Mononuclear cell (primary cell): ENCODE data around the gene TMEM255B. TPM values are rescaled to one million over a fixed set of nuclear protein-coding genes. Genes with fewer than 3 reads are reported as not detected.

Source experiments
- H3K27me3 ChIP-seq: 2 replicates; pipeline ENCODE4 v1.6.0; 2011; ENCODE audit warnings: low read length, control low read depth; ENCODE audit not compliant: insufficient read depth
- H3K4me1 ChIP-seq: 2 replicates; pipeline ENCODE4 v1.5.1; 2011; ENCODE audit warnings: mild to moderate bottlenecking, low read length, control low read depth; ENCODE audit not compliant: insufficient read depth
- H3K4me3 ChIP-seq: 2 replicates; pipeline ENCODE4 v1.5.1; 2011; ENCODE audit warnings: mild to moderate bottlenecking, low read length, moderate library complexity
- H3K9me3 ChIP-seq: 2 replicates; pipeline ENCODE4 v1.5.1; 2011; ENCODE audit warnings: low read depth, mild to moderate bottlenecking, control low read depth, low read length
- total RNA-seq: library from RNA; depleted of rRNA; stranded (reverse); fragments of >200 nt; gene quantifications from one replicate; pipeline ENCODE4 v1.2.3, GENCODE V29; 2012

Gene TMEM255B
- total RNA-seq, 1 donor: 0.84 TPM

- Histone ChIP-seq H3K27me3 (no peaks in the 10 kb centered on the region), H3K4me3 (no peak overlapping the region), H3K9me3 (no peaks in the 10 kb centered on the region), H3K4me1 (peaks cover 13% of the 10 kb centered on the region)
Measured at GRCh38 chr13:113836768-113837559, 77.9 kb downstream of the TMEM255B start.

GRCh38 chr13:113837560-113838355 lies 78.7 kb downstream of the TMEM255B start:
- Histone ChIP-seq H3K27me3 (no peaks in the 10 kb centered on the region), H3K4me3 (no peak overlapping the region), H3K9me3 (no peaks in the 10 kb centered on the region), H3K4me1 (peaks cover 13% of the 10 kb centered on the region)

GRCh38 chr13:113838711-113839201 lies 79.7 kb downstream of the TMEM255B start:
- Histone ChIP-seq H3K4me3 (no peak overlapping the region), H3K4me1 (peaks cover 13% of the 10 kb centered on the region), H3K9me3 (no peaks in the 10 kb centered on the region), H3K27me3 (no peaks in the 10 kb centered on the region)

- H3K27me3 ChIP-seq: no peaks in the 10 kb centered on the region
- peaks cover 13% of the 10 kb centered on the region for H3K4me1 ChIP-seq
- no peak overlapping the region for H3K4me3 ChIP-seq
- H3K9me3 ChIP-seq: no peaks in the 10 kb centered on the region
Measured at GRCh38 chr13:113839536-113840204, 80.6 kb downstream of the TMEM255B start.

GRCh38 chr13:113840541-113841352 lies 81.7 kb downstream of the TMEM255B start:
- Histone ChIP-seq H3K27me3 (no peaks in the 10 kb centered on the region), H3K9me3 (no peaks in the 10 kb centered on the region), H3K4me1 (peaks cover 14% of the 10 kb centered on the region), H3K4me3 (no peak overlapping the region)

- H3K4me3 ChIP-seq: no peak overlapping the region
- no peaks in the 10 kb centered on the region for H3K9me3 ChIP-seq
- peaks cover 19% of the 10 kb centered on the region for H3K4me1 ChIP-seq
- H3K27me3 ChIP-seq: no peaks in the 10 kb centered on the region
Measured at GRCh38 chr13:113841353-113841650, 82.3 kb downstream of the TMEM255B start.

GRCh38 chr13:113842336-113843062 lies 83.5 kb downstream of the TMEM255B start:
- H3K4me3 ChIP-seq: no peak overlapping the region
- no peaks in the 10 kb centered on the region for H3K27me3 ChIP-seq
- H3K4me1 ChIP-seq: peaks cover 19% of the 10 kb centered on the region
- H3K9me3 ChIP-seq: no peaks in the 10 kb centered on the region

GRCh38 chr13:113843063-113843654 lies 84.1 kb downstream of the TMEM255B start:
- Histone ChIP-seq H3K4me1 (peaks cover 19% of the 10 kb centered on the region), H3K9me3 (no peaks in the 10 kb centered on the region), H3K4me3 (no peak overlapping the region), H3K27me3 (no peaks in the 10 kb centered on the region)

GRCh38 chr13:113843864-113844556 lies 85.0 kb downstream of the TMEM255B start:
- H3K4me1 ChIP-seq: peaks cover 19% of the 10 kb centered on the region
- no peaks in the 10 kb centered on the region for H3K27me3 ChIP-seq
- H3K9me3 ChIP-seq: no peaks in the 10 kb centered on the region
- H3K4me3 ChIP-seq: no peak overlapping the region

- peaks cover 17% of the 10 kb centered on the region for H3K4me1 ChIP-seq
- H3K4me3 ChIP-seq: no peak overlapping the region
- H3K9me3 ChIP-seq: no peaks in the 10 kb centered on the region
- no peaks in the 10 kb centered on the region for H3K27me3 ChIP-seq
Measured at GRCh38 chr13:113845055-113845454, 86.0 kb downstream of the TMEM255B start.

GRCh38 chr13:113845723-113846635 lies 87.0 kb downstream of the TMEM255B start:
- no peak overlapping the region for H3K4me3 ChIP-seq
- H3K9me3 ChIP-seq: no peaks in the 10 kb centered on the region
- H3K27me3 ChIP-seq: no peaks in the 10 kb centered on the region
- peaks cover 8% of the 10 kb centered on the region for H3K4me1 ChIP-seq

GRCh38 chr13:113846636-113847318 lies 87.8 kb downstream of the TMEM255B start:
- no peak overlapping the region for H3K4me3 ChIP-seq
- H3K4me1 ChIP-seq: peaks cover 5% of the 10 kb centered on the region
- H3K27me3 ChIP-seq: no peaks in the 10 kb centered on the region

More at GRCh38 chr13:113846636-113847318, 87.8 kb downstream of the TMEM255B start:
- no peaks in the 10 kb centered on the region for H3K9me3 ChIP-seq
